NCI-H524 treated with DMSO at 0.1 percent for 48 hours (cell line): Measurements from ENCODE around the gene TSSK3.
"Not testable (repeated sequence)": the region's sequence is repeated elsewhere in the genome, so short reads cannot be mapped to it uniquely, and the experiment has no call there.

ENCODE experiments used
- DNase-seq: peaks from one replicate; lab custom pipeline; 2025; lab: John Stamatoyannopoulos, UW

The TSSK3 gene

GRCh38 chr1:32338637-32339145 lies 23.6 kb upstream of the TSSK3 start:
- no peak for DNase-seq

- no peak for DNase-seq
Measured at GRCh38 chr1:32339363-32339978, 22.9 kb upstream of the TSSK3 start.

DNA sequence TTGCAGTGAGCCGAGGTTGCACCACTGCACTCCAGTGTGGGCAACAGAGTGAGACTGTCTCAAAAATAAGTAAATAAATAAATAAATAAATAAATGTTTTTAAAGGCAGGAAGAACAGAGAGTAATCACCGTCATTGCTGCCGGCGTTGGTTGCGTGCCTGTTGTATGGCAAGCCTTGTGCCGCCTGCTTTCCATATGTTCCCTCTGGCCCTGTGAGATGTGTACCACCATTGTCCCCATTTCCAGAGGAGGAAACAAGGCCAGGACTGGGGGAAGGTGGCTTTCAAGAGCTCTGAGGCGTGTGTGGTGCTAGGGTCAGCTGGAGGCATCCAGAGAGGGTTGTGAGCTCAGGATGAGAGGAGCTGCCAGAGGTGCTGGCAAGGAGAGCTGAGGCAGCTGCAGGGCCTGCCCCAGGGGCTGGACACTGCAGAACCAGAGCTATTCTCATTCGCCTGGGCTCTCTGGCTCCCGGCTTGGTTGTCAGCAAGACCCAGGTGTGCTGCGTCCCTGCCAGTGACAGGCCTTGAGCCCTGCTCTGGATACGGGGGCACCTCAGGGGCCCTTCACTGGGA lies 21.1 kb upstream of the TSSK3 start:
- DNase-seq = no peak

DNA sequence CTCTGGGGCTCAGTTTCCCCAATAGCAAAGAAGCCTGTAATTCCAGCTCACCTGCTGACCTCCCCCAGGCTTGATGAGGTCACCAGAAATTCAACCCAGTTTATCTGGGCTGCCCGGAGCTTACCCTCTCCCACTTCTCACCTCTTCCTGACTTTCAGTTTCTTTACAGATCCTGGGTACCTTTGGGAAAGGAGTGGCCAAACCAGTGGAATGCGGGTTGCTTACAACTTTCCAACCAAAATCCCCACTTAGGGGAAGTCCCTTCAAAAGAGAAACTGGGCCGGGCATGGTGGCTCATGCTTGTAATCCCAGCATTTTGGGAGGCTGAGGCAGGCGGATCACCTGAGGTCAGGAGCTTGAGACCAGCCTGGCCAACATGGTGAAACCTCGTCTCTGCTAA lies 20.4 kb upstream of the TSSK3 start:
- DNase-seq = no peak

GRCh38 chr1:32342704-32343103 lies 19.6 kb upstream of the TSSK3 start:
- DNase-seq = no peak

DNA sequence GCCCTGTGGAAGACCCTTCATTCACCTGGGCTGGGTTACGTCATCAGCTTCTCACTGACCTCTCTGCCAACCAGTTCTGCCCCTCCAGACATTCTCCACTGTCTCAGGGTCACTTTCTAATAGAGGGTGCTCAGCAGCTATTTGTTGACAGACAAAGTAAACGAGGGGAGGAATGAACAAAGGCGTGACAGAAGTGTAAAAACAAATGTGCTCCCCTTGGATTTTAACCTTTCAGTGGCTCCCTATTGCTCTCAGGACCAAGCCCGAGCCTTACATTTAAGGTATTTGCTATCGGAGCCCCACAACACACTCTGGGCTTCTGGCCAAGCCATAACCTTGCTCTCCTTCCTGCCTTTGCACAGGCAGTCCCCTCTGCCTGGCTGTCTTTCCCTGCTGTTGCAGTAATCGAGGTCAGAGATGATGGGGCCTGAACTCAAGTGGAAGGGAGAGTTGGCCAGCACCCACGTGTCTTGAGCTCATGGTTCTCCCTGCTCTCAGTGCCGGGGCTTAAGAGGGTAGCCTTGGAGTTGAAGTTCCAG lies 17.0 kb upstream of the TSSK3 start:
- DNase-seq = no peak

DNA sequence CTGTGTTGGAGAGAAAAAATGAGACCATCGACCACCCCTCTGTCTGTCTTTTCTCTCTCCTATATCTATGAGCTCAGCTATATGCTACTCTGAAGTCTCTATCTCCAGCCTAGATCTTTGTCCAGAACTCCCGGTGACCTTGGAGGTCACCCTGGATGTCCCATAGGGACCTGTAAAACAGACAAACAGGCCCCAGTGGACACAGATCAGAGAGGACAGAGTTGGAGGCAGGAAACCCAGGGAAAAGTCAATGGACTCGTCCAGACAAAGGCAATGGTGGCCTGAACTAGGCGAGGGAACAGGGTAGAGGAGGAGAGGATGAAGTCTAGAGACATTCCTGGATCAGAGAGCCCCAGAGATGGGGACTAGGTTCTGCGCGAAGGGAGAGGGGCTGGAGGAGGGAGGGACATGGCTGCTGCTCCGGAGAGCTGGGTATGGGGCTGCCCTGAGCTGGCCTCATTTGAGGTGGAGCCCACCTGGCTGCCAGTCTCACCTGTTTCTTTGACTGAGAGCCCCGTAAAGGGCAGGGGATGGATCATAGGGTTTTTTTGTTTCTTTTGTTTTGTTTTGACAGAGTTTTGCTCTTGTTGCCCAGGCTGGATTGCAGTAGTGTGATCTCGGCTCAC lies 15.7 kb upstream of the TSSK3 start:
- DNase-seq = no peak

- DNase-seq = no peak
Measured at GRCh38 chr1:32349211-32349708, 13.1 kb upstream of the TSSK3 start.

DNA sequence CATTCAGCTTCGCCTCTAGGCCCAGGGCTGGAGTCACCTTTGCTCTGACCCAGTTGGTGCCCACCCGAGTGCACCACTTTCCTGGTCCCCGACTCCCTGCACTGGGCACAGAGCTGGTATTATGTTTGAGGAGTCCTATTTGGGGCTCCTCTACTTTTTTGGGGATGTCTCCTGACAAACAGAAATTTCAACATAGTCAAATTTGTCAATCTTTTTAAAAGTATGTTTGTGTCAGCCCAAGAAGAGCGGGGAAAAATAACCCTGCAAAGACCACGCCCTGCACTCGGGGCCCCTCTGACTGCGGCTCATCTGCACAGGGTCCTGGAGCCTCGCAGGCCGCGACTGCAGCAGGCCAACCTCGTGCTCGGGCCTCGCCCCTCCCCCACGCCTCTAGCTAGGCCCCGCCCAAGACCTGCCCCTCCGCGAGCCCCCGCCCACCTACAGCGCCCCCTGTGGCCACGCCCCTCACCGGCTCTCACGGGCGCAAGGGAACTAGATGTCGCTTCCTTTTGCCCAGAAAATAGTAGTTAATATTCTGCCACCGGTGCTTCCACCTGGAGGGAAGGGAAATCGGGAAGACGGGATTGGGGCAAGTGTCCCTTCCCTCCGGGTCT lies 11.4 kb upstream of the TSSK3 start:
- DNase-seq = no peak

DNA sequence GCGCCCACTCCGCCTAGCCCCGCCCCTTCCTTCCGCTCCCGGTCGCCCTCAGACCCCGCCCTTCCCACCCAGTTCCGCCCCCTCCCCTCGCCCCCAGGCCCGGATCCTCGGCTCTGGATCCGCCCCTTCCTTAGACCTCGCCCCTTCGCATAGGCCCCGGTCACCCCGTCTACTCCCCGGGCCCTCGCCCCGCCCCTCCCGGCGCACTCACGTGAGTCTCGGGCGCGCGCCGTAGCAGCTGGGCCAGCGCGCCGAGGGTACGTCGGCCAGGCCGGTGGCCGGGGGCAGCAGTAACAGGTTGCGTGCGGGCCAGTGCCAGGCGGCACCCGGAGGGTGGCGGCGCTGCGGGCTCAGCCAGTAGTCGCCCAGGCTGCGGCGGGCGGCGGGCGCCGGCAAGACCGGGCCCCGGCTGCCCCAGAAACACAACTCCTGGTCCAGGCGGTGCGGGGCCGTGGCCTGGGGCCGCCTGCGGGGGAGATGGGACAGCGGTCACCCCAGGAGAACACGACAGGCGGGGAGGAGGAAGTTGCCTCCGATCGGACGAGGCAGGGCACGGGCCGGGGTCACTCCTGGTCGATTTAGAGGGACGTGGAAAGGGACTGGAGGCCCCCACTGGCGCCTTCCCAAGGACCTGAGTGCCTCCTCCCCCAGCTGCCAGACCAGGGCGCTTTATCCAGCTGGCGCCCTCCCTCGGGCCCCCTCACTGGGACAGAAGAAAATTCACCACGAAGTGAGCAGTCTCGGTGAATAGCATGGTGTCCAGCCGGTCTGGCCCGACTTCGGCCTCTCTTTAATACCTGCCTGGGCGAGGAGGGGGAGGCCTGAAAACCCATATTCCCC lies 10.7 kb upstream of the TSSK3 start:
- DNase-seq = peak; percentile 60

- DNase-seq = no peak
Measured at GRCh38 chr1:32352239-32352745, 10.0 kb upstream of the TSSK3 start.

GRCh38 chr1:32352831-32353383 lies 9.4 kb upstream of the TSSK3 start:
- no peak for DNase-seq

DNA sequence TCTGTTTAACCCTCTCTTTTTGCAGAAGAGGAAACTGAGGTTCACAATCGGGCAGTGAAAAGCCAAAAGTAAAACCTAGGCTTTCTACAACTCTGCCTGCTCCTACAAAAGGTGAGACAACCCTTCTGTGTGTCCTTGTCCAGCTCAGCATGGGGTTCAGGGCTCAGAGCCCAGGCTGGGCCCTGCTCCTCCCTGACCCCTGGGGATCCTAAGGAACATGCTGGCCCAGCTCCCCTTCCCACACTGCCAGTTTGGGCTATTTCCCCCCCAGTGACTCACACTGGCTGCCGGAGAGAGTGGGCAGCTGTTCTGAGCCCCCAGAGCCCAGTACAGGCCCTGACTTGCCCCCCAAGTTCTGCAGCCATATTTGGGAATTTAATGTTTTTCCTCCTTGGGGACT lies 8.9 kb upstream of the TSSK3 start:
- DNase-seq = no peak

DNA sequence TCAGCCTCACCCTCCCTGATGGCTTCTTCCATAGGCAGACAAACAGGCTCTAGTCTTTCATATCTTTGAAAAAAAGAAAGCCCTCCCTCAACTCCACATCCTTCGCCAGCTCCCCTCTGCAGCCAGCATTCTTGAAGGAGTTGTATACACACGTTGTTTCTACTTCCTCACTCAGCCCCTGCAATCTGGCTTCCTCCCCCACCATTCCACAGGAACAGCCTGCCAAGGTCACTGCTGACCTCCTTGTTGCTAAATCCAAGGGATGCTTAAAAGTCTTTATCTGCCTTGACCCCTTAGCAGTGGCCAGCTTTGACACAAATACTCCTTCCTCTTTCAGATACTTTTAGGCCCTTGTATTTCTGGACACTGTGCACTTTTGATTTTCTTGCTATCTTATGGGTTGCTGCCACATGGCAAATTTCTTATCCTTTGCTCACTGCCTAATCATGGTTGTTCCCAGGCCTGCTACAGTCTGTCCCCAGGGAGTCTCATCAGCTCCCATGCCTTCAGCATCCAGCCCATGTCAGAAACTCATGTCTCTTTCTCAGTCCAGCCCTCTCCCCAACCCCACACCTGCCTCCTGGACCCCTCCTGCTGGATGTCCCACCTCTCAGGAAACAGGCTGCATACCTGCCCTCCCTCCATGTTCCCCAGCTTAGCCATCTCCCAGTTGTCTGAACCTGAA lies 8.3 kb upstream of the TSSK3 start:
- no peak for DNase-seq

GRCh38 chr1:32355778-32356177 lies 6.6 kb upstream of the TSSK3 start:
- not testable (repeated sequence) for DNase-seq

DNA sequence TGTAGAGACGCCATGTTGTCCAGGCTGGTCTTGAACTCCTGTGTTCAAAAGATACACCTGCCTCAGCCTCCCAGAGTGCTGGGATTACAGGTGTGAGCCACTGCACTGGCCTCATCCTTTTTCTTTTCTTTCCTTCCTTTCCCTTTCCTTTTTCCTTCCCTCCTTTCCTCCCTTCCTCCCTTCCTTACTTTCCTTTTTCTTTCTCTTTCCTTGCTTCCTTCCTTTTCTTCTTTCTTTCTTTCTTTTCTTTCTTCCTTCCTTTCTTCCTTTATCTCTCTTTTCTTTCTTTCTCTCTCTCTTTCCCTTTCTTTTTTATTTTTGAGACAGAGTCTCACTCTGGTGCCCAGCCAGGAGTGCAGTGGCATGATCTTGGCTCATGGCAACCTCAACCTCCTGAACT lies 5.9 kb upstream of the TSSK3 start:
- DNase-seq = no peak

- no peak for DNase-seq
Measured at GRCh38 chr1:32357614-32358013, 4.7 kb upstream of the TSSK3 start.

GRCh38 chr1:32358435-32358834 lies 3.9 kb upstream of the TSSK3 start:
- no peak for DNase-seq

DNA sequence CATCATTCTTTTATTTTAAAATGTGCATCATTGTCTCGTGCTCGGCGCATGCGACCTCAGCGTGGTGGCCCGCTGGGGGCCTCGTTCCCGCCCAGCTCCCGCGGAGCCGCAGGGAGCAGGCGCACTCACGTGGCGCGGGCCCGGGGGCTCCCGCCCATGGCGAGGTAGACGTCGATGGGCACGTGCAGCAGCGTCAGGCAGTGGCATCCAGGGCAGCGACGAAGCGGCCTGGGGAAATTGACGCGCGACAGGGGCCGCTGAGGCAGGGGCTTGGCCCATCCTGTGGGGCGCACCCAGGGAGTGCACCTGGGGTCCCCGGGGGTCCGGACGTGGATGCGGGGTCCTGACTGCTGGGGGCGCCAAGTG lies 1.0 kb upstream of the TSSK3 start:
- no peak for DNase-seq

GRCh38 chr1:32361674-32362473 lies 465 bp upstream of the TSSK3 start:
- DNase-seq = no peak
